ENCODE measurements around the gene PGC. TPM values are rescaled to one million over a fixed set of nuclear protein-coding genes. Genes with fewer than 3 reads are reported as not detected.
"Not testable (repeated sequence)": the region's sequence is repeated elsewhere in the genome, so short reads cannot be mapped to it uniquely, and the experiment has no call there.

PGC gene
- total RNA-seq, 1 experiment from 2014 or later, result not detected

DNA sequence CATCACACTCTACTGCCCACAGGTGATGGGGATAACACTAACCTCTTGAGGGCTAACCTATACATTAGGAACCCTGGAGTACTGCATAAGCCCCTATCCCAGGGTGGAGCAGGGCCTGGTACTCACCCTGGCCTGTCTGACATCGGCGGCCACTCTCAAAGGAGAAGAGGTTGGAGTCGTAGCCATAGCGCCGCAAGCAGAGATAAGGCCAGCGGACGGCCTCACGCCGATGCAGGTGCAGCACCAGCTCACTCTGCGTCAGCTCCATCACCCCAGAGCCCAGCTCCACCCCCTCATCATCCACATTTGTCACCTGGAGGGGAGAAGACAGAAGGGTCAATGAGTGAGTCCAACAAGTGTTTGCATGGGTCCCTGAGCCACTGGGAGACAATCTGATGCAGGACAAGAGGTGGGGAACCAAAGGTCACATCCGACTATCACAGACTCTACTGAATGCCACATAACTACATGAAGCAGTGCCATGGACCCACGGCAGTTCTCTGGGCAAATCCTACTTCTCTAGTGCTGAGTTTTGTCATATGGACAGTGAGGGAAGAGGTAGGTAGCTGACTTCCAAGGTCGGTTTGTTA lies 28.2 kb upstream of the PGC start:
- DNase-seq (ENCODE audit: low read depth), result no peak

DNA sequence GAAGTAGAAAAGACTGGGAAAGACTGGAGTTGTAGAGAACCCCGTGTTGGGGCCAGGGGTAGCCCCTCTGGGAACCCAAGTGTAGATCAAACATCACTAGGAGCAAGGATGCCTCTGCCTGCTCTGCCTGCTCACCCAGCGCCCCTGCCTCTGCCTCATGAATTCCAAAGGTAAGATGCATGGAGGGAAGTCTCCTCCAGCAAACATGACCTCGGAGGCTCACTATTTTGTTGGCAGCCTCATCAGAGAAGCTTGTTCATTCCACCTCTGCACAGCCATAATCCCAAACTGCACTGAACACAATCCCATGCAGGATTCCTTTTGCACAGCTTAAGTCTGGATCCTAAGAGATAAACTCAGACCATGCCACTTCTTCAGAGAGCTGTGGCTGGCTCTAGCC lies 27.6 kb upstream of the PGC start:
- DNase-seq (ENCODE audit: low read depth), result no peak

DNA sequence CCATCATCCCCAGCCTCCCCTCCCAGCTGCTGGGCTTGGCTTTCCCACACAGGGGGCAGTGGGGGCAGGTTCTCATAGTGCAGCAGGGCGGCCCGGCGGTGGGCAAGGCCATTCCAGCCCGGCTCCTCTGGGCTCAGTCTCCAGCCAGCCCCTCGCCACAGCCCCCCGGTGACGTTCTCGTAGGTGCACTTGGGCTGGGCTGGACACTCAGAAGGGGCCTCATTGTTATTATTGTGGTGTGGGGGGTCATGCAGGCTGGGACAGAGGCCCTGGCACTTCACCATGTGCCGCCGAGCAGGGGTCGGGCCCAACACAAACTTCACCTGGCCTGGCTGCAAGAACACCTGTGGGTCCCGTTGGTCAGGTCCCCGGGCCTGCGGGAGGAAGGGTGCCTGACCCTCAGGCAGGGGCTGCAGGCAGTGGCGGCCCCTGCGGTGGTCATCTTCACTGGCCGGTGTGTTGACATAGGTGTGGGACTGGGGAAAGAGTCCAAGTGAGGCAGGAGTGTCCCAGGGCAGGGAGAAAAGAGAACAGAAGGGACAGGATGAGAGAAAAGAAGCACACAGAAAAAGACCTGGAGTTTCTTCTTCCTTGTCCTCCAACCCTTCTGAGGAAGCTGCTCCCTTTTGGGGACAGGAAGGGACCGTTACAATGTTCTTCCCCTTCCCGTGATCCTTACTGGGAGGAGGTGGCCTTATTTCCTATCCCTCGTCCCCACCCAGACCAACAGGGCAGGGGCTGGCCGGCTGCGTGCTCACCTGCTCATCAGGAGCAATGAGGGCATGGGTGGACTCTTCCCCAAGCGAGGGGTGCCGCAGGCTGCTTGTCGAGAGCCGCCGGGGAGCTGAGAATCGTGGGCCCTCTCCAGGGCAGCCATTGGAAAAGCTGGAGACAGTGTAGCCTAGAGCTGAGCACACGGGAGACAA lies 24.1 kb upstream of the PGC start:
- DNase-seq (ENCODE audit: low read depth), result no peak

DNA sequence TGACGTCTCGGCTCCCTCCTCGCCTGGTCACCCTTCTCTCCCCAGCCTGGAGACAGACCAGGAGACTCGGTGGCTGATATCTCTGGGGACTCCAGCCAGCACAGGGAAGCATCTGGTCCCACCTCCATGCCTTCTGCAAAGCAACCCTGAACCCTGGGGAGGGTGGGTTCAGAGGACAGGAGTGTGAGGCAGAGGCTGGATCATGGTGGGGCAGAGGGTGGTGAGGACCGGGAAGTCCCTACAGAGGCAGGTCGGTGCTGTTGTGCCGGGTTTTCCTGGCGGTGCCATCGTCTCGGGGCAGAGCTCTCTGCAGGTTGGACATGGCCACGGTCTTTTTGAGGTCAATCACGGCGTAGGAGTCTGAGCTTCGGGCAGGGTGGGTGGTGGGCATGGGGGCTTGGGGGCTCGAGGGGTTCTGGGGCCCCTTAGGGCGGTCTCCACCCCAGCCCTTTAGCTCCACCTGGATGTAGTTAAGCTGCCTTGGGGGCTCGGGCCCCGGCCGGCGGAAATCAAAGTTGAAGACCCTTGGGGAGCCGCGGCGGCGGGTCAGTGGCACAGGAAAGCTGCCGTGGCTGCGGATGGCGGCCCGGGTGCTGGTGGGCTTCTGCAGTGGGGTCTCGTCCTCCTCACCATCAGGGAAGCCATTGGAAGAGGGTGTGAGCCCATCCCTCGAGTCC lies 23.3 kb upstream of the PGC start:
- DNase-seq (ENCODE audit: low read depth), result no peak

- DNase-seq (ENCODE audit: low read depth), result no peak
These were observed 22.2 kb upstream of the PGC start for GRCh38 chr6:41769376-41769775.

GRCh38 chr6:41768545-41769308 lies 21.5 kb upstream of the PGC start:
- no peak for DNase-seq (ENCODE audit: low read depth)

DNA sequence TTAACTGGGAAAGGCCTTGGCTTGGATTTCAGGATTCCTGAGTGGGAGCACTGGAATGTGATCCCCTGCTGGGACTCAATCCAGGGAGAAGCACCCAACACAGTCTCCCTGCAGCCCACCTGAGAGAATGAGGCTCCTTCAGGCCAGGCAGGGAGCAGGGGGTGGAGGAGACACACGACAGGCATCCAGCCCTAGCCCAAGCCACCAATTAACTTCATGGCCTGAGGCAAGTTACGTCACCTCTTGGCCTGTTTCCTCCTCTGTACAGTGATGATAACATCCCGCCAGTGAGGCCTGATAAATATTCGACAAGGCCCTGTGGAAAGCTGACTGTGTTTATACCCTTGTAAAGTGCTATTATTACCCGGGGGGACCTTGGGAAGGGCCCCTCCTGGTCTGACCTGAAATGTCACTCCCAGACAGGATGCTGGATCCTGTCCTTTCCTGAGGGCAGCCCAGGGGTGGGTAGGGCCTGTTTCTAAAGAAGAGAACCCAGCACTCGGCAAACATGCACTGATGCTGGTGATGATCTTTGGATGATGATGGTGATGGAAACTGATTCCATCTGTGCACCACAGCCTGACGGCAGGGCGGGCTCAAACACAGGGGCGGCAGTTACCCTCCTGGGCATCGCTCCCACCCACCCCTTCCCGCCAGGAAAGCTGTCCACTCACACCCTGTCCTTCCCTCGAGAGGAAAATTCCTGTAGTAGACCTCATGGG lies 20.1 kb upstream of the PGC start:
- no peak for DNase-seq (ENCODE audit: low read depth)

- DNase-seq (ENCODE audit: low read depth), result not testable (repeated sequence)
These were observed 19.0 kb upstream of the PGC start for GRCh38 chr6:41766043-41766664.

GRCh38 chr6:41763470-41763869 lies 16.3 kb upstream of the PGC start:
- DNase-seq (ENCODE audit: low read depth), result no peak

GRCh38 chr6:41759905-41760579 lies 12.8 kb upstream of the PGC start:
- no peak for DNase-seq (ENCODE audit: low read depth)

- no peak for DNase-seq (ENCODE audit: low read depth)
These were observed 12.1 kb upstream of the PGC start for GRCh38 chr6:41759106-41759904.

DNA sequence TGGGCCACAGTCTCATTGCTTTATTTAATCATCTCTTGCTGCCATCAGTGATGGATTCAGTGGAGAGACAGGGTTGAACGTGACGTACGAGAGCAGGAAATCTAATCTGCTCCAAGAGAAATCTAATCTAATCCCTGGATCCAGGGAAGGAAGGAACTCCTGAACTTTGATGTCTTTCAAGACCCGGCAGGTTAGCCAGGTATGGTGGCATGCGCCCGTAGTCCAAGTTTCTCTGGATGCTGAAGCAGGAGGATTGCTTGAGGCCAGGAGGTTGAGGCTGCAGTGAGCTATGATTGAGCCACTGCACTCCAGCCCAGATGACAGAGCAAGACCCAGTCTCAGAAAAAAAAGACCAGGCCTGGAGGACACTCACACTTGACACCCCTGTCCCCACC lies 11.4 kb upstream of the PGC start:
- no peak for DNase-seq (ENCODE audit: low read depth)

DNA sequence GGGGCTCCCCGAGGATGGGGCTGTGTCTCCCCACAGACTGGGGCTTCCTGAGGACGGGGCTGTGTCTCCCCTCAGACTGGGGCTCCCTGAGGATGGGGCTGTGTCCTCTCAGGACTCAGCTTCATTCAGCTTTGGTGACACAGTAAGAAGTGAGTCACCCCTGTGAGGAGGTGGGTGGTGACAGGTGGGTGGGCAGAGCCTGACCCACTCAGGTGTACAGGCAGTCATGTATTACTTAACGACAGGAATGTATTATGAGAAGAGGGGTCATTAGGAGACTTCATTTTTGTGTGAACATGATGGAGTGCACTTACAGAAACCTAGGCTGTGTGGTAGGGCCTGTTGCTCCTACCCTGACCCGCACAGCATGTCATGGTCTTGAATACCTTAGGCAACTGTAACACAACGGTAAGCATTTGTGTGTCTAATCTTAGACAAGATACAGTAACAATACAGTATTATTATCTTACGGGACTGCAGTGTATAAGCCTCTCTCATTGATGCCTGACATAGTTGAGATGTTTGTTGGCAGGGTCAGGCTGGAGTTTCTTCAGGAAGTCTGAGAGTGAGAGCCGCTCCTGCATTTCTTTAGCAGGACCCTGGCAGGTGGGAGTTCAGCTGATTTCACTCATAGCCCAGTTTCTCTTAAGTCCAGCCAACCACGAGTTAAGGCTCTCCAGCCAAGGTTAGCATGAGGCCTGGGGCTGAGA lies 10.9 kb upstream of the PGC start:
- no peak for DNase-seq (ENCODE audit: low read depth)

DNA sequence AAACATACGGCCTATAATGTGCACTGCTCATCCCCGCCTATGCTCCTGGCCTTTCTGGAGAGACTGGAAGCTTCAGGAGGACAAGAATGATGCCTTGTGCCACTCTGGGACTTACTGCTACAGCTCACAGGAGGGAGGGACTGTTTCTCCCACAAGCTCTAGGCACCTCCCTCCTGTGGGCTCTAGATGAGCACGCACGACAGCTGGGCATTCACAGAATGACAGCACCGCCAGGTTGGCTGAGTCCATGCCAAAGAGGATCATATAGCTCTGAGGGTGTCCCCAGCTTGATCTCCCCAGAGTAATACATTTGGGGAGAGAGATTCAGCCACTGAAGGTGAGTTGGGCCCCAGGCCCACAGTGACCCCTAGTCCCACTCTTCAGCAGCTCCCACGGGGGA lies 10.1 kb upstream of the PGC start:
- peak; percentile 39 for DNase-seq (ENCODE audit: low read depth)

DNA sequence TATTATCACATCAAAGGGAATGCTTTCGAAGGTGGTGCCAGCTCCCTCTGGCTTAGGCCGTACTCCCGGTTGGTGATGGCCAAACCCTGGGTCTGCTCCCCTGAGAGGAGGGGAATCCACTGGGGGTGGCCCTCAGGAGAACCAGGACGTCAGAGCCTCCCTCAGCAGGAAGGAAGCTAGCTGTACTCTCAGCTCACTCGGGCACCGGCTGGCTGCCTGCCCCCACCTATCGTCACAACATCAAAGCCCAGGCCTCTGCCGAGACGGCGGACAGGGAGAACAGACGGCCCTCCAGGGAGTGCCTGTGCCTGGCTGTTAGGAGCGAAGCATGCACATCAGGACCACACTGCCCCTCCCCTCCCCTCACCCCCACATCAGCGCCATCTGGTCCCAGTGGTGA lies 9.2 kb upstream of the PGC start:
- DNase-seq (ENCODE audit: low read depth), result no peak

GRCh38 chr6:41755895-41756294 lies 8.7 kb upstream of the PGC start:
- DNase-seq (ENCODE audit: low read depth), result no peak

DNA sequence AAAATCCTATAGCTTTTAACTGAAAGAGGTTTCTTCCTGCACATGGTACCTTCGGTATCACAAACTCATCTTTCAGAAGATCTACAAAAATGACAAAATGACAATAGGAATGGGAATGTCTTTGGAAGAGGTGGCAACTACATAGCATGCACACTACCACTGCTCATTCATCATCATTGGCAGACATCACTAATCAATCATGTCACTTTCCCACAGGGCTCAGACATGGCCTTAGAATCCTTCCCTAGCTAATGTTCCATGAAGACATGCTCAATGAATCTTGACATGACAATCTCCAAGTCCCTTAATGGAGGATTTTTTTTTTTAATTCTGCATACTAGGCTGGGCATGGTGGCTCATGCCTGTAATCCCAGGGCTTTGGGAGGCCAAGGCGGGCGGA lies 3.2 kb upstream of the PGC start:
- no peak for DNase-seq (ENCODE audit: low read depth)

DNA sequence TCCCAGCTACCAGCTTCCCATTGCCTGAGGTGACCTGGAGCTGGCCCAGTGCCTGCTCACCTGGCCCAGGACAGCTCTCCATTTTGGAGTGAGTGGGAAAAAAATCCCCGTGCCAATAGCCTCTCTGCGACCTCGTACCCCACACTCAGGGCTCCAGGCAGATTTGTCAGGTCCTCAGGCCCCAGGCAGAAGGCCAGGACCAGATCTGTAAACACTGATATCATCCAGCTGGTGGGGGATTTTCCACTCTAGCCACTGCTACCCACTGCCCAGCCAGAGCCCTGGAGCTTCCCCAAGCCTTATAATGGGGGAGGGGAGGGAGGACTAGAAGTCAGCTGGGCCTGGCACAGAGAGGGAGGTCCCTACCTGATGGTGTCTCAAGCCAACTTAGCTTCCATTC lies 1.3 kb upstream of the PGC start:
- DNase-seq (ENCODE audit: low read depth), result no peak

- no peak for DNase-seq (ENCODE audit: low read depth)
These were observed 893 bp upstream of the PGC start for GRCh38 chr6:41748102-41748477.

All from LHCN-M2 (cell line).